ENCODE data around the gene TTC28. TPM values are rescaled to one million over a fixed set of nuclear protein-coding genes. Genes with fewer than 3 reads are reported as not detected.

Gene TTC28
- polyA plus RNA-seq, 1 donor from 2014 or later, result 14.8 TPM

DNA sequence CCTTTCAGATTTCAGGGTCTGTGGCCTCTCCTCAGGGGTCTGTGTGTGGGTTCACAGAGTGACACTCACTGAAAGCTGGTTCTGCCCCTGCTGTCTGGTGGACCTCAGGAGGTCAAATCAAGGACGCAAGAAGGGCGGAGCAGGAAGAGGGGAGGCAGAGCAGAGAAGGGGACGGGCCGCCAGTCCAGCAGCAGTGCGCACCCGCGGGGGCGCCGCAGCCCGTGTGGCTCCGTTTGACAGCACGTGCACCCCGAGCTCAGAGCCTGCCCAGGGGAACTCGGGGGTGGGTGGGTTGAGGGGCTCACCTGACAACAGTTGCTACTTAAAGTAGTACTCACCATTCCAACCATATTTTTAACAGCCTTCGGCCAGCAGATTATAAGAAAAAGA is 689.2 kb downstream of the TTC28 start:
- H3F3A ChIP-seq (ENCODE audit: insufficient read depth, low read length, poor library complexity, severe bottlenecking), result no peaks in the 10 kb centered on the region
- no peak overlapping the region for H3K27ac ChIP-seq (ENCODE audit: low read length)
- no peak overlapping the region for H3K4me3 ChIP-seq (ENCODE audit: low read length)

DNA sequence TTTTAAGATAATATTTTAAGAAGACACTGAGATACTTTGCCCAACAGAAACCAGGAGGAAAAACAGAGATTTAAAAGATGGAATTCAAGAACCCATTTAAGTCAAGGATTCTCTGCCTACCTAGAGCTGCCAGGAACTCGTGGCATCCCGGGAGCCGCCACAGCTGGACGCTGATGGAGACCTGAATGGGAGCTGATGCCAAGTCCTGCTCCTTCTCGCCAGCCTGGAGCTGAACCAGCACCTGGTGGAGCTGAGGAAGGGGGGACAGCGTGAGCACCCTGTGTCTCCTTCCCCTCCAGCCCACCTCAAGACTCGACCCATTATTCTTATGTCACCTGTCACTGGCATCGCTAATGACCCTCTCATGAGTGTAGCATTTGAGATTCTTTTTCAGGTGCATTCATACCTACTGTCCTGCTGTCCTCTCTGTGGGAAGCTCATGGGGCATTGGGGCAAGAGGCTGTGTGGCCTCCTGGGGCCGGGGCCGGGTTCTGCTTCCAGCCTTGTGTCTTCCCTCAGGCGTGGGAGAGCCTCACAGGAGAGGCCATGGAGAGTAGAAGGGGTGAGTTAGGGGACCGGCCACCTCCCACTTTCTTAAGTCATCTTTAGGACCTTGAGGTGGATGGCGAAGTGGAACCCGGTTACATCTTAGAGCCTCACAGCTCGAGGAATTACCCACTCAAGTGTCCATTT is 689.7 kb downstream of the TTC28 start:
- Histone ChIP-seq H3K9me3 (ENCODE audit: low read length) (no peaks in the 10 kb centered on the region), H3K4me2 (ENCODE audit: low read length) (no peak overlapping the region), H3F3A (ENCODE audit: insufficient read depth, low read length, poor library complexity, severe bottlenecking) (no peaks in the 10 kb centered on the region), H3K27me3 (ENCODE audit: insufficient read depth, low read depth, low read length) (no peaks in the 10 kb centered on the region), H3K4me3 (ENCODE audit: low read length) (no peak overlapping the region), H3K36me3 (ENCODE audit: insufficient read depth, low read length) (peaks cover 9% of the 10 kb centered on the region), H3K9me2 (ENCODE audit: insufficient read depth, low read length) (no peaks in the 10 kb centered on the region), H2AFZ (ENCODE audit: low read depth, low read length) (no peak overlapping the region), H4K20me1 (ENCODE audit: insufficient read depth) (no peaks in the 10 kb centered on the region), H3K27ac (ENCODE audit: low read length) (no peak overlapping the region), H3K9ac (ENCODE audit: low read length) (no peak overlapping the region), H3K79me2 (replicated peaks; ENCODE audit: insufficient read depth, low read length) (no peaks in the 10 kb centered on the region)
- TF ChIP-seq, protein P1, sequence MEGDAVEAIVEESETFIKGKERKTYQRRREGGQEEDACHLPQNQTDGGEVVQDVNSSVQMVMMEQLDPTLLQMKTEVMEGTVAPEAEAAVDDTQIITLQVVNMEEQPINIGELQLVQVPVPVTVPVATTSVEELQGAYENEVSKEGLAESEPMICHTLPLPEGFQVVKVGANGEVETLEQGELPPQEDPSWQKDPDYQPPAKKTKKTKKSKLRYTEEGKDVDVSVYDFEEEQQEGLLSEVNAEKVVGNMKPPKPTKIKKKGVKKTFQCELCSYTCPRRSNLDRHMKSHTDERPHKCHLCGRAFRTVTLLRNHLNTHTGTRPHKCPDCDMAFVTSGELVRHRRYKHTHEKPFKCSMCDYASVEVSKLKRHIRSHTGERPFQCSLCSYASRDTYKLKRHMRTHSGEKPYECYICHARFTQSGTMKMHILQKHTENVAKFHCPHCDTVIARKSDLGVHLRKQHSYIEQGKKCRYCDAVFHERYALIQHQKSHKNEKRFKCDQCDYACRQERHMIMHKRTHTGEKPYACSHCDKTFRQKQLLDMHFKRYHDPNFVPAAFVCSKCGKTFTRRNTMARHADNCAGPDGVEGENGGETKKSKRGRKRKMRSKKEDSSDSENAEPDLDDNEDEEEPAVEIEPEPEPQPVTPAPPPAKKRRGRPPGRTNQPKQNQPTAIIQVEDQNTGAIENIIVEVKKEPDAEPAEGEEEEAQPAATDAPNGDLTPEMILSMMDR (IDR thresholded peaks at IDR 0.05; ENCODE audit: poor library complexity, severe bottlenecking), result no peak
- TF ChIP-seq, protein P2, sequence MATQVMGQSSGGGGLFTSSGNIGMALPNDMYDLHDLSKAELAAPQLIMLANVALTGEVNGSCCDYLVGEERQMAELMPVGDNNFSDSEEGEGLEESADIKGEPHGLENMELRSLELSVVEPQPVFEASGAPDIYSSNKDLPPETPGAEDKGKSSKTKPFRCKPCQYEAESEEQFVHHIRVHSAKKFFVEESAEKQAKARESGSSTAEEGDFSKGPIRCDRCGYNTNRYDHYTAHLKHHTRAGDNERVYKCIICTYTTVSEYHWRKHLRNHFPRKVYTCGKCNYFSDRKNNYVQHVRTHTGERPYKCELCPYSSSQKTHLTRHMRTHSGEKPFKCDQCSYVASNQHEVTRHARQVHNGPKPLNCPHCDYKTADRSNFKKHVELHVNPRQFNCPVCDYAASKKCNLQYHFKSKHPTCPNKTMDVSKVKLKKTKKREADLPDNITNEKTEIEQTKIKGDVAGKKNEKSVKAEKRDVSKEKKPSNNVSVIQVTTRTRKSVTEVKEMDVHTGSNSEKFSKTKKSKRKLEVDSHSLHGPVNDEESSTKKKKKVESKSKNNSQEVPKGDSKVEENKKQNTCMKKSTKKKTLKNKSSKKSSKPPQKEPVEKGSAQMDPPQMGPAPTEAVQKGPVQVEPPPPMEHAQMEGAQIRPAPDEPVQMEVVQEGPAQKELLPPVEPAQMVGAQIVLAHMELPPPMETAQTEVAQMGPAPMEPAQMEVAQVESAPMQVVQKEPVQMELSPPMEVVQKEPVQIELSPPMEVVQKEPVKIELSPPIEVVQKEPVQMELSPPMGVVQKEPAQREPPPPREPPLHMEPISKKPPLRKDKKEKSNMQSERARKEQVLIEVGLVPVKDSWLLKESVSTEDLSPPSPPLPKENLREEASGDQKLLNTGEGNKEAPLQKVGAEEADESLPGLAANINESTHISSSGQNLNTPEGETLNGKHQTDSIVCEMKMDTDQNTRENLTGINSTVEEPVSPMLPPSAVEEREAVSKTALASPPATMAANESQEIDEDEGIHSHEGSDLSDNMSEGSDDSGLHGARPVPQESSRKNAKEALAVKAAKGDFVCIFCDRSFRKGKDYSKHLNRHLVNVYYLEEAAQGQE (IDR thresholded peaks at IDR 0.05; ENCODE audit: borderline replicate concordance), result no peak
- no peak for TF ChIP-seq TAF1 (IDR thresholded peaks at IDR 0.05; ENCODE audit: low read depth)
- no peak for TF ChIP-seq POLR2AphosphoS5 (IDR thresholded peaks at IDR 0.05)
- no peak for TF ChIP-seq SMC3 (conservative IDR thresholded peaks at IDR 0.05; ENCODE audit: poor library complexity)
- no peak for TF ChIP-seq EZH2 (IDR thresholded peaks at IDR 0.05; ENCODE audit: borderline replicate concordance, insufficient read depth, low read length, poor library complexity, severe bottlenecking)
- no peak for TF ChIP-seq RAD21 (conservative IDR thresholded peaks at IDR 0.05)
- TF ChIP-seq MXI1 (conservative IDR thresholded peaks at IDR 0.05; ENCODE audit: poor library complexity, severe bottlenecking), result no peak
- TF ChIP-seq EP300 (conservative IDR thresholded peaks at IDR 0.05; ENCODE audit: poor library complexity, severe bottlenecking), result no peak

More for the DNA sequence above, 689.2 kb downstream of the TTC28 start:
- TF ChIP-seq POLR2AphosphoS5 (IDR thresholded peaks at IDR 0.05), result no peak
- no peak for TF ChIP-seq SMC3 (conservative IDR thresholded peaks at IDR 0.05; ENCODE audit: poor library complexity)
- TF ChIP-seq TAF1 (IDR thresholded peaks at IDR 0.05; ENCODE audit: low read depth), result no peak
- TF ChIP-seq RAD21 (conservative IDR thresholded peaks at IDR 0.05), result no peak
- no peak for TF ChIP-seq EZH2 (IDR thresholded peaks at IDR 0.05; ENCODE audit: borderline replicate concordance, insufficient read depth, low read length, poor library complexity, severe bottlenecking)
- TF ChIP-seq, protein P2 (IDR thresholded peaks at IDR 0.05; ENCODE audit: borderline replicate concordance), result no peak
- TF ChIP-seq EP300 (conservative IDR thresholded peaks at IDR 0.05; ENCODE audit: poor library complexity, severe bottlenecking), result no peak
- no peak for TF ChIP-seq MXI1 (conservative IDR thresholded peaks at IDR 0.05; ENCODE audit: poor library complexity, severe bottlenecking)
- TF ChIP-seq, protein P1 (IDR thresholded peaks at IDR 0.05; ENCODE audit: poor library complexity, severe bottlenecking), result no peak
- Histone ChIP-seq H4K20me1 (ENCODE audit: insufficient read depth) (no peaks in the 10 kb centered on the region), H3K27me3 (ENCODE audit: insufficient read depth, low read depth, low read length) (no peaks in the 10 kb centered on the region), H3K9me3 (ENCODE audit: low read length) (no peaks in the 10 kb centered on the region), H3K9me2 (ENCODE audit: insufficient read depth, low read length) (no peaks in the 10 kb centered on the region), H3K4me2 (ENCODE audit: low read length) (no peak overlapping the region), H2AFZ (ENCODE audit: low read depth, low read length) (no peak overlapping the region), H3K79me2 (replicated peaks; ENCODE audit: insufficient read depth, low read length) (no peaks in the 10 kb centered on the region), H3K9ac (ENCODE audit: low read length) (no peak overlapping the region), H3K36me3 (ENCODE audit: insufficient read depth, low read length) (peaks cover 9% of the 10 kb centered on the region)

Measured in neural cell (in vitro differentiated cells).